Epithelial cell of proximal tubule (primary cell): Measurements from ENCODE around the gene ADAMTS12. TPM values are rescaled to one million over a fixed set of nuclear protein-coding genes. Genes with fewer than 3 reads are reported as not detected.

ENCODE experiments used
- DNase-seq: peaks from one replicate; pipeline ENCODE4 v3.0.0-alpha.2; 2011; ENCODE audit warnings: low read depth
- H3K4me3 ChIP-seq: 2 replicates; pipeline ENCODE4 v1.5.1; 2011; ENCODE audit warnings: low read depth, mild to moderate bottlenecking, low read length
- CTCF ChIP-seq: conservative IDR thresholded peaks from 2 replicates; pipeline ENCODE4 v1.5.1; 2012; ENCODE audit warnings: low read depth, mild to moderate bottlenecking, low read length
- total RNA-seq: library from RNA; depleted of rRNA; stranded (reverse); fragments of >200 nt; gene quantifications from 2 replicates; pipeline ENCODE4 v1.2.3, GENCODE V29; 2015

The ADAMTS12 gene
- total RNA-seq, 1 donor from 2014 or later: 2.1 TPM

GRCh38 chr5:33812746-33813145 is 79.0 kb downstream of the ADAMTS12 start:
- no peak overlapping the region for H3K4me3 ChIP-seq
- no peak for TF ChIP-seq CTCF
- no peak for DNase-seq

GRCh38 chr5:33810491-33811120 is 81.2 kb downstream of the ADAMTS12 start:
- TF ChIP-seq CTCF: no peak
- no peak overlapping the region for H3K4me3 ChIP-seq
- no peak for DNase-seq

- TF ChIP-seq CTCF: no peak
- no peak for DNase-seq
These were observed 81.9 kb downstream of the ADAMTS12 start for GRCh38 chr5:33809936-33810335.

GRCh38 chr5:33808699-33809098 is 83.1 kb downstream of the ADAMTS12 start:
- TF ChIP-seq CTCF: no peak
- H3K4me3 ChIP-seq: no peak overlapping the region
- DNase-seq: no peak

More at GRCh38 chr5:33809936-33810335, 81.9 kb downstream of the ADAMTS12 start:
- no peak overlapping the region for H3K4me3 ChIP-seq

- no peak for DNase-seq
- TF ChIP-seq CTCF: no peak
- no peak overlapping the region for H3K4me3 ChIP-seq
These were observed 84.0 kb downstream of the ADAMTS12 start for GRCh38 chr5:33807771-33808170.

- peak; percentile 63 for TF ChIP-seq CTCF
- H3K4me3 ChIP-seq: peak overlapping the region; percentile 46
- DNase-seq: peak; percentile 69
These were observed 84.9 kb downstream of the ADAMTS12 start for GRCh38 chr5:33806738-33807442.
